Measurements from ENCODE around the gene SNX19.

The SNX19 gene

DNA sequence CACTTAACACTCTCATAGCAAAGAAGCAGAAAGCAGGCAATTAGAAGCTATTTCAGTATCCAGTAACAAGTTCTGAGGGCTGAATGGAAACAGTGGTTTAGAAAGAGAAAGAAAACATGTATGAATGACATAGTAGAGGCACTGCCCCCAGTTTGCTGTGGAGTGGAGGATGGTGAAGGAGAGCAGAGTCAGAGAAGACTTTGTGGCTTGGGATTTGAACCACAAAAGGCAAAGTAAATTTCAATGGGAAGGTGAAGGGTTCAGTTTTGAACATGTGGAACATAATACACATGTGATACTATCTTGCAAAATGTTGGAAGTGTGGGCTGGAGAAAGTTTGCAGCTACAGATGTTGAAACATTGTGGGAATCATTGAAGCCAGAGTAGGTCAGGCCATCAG is 81.4 kb downstream of the SNX19 start:
- DNase-seq, result no peak

DNA sequence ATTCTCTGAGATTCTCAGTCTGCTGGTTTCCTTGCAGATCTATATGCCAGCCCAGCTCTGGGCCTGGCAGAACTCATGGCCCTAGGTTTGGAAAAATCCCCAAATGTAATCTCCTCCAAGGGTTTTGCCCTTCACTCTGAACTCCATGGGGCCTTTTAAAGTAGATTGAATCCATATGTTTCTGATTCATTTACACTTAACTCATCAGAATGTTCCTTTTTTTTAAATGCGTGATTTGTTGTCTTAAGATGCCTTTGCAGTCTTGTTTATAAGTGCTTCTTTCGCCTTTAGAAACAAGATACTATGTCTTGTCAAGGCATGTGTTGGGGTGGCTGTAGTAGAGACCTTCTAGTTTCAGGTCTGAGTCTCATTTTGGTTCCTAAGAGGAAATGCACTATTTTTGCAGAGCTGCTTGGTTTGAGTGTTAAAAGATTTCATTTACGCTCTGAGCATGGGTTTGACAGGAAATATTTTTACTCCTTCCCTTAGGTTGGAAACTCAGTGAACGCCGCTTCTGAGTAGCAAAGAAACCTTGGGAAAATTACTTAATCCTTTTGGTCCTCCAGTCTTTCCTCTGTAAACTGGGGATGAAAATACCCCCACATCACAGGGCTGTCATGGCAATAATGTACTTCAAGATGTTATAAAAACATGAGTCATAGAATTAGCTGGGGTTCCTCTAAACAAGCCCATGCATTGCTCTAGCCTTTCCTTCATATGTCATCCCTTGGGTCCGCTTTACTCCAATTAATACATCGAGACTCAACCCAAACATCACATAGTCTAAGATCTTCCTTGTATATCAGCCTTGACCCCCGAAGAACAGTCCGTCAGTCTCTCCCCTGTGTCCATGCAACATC is 83.5 kb downstream of the SNX19 start:
- no peak for DNase-seq

DNA sequence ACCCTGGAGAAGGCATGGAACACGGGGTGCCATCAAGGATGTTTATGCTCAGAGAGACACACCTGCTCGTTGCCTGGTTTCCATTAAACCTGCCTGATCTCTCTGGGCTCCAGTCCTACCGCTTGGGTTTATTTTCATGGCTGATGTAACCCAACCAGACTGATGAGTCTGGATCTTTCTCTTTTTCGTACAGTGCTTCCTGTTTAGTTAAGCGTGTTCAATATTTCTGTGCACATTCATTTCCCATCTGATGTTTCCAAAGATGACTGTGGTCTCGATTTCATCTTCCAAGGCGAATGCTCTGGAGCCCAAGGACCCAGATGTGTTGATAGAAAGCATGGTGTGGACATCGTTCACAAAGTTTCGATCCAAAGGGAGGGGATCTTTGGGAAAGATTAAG is 84.3 kb downstream of the SNX19 start:
- DNase-seq, result no peak

DNA sequence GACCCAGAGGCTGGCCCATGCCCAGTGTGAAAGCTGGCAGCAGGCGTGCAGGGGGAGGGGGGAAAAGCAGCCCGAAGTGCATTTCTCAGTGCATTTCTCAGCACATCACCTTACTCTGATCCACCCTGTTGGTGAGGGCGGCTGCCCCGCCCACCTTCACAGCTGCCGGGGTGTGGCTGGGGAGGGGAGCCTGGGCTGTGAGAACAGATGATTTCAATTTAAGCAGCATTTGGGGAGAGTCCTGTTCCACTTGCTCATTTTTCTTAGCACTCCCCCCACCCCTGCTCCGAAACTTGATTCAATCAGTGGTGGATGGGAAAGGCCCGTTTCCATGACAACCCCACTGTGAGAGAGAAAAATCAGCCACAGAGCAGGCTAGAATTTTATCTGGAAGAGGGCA is 84.8 kb downstream of the SNX19 start:
- no peak for DNase-seq

DNA sequence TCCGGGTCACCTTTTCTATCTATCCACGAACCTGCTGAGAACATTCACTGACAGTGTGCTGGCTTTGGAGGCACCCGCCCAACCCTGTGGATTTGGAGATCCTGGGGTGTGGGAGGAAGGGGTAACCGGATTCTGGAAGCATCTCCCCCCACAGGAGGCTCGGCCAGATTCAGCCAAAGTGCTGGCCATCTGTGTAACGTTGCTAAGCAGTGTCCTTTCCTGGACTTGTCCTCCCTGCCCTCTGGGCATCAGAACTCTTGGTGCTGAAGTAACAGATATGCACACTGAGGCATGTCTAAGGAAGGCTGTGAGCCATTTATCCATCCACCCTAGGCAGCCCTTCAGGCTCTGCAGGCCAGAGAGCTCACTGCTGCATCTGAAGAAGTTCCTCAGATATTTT is 85.7 kb downstream of the SNX19 start:
- DNase-seq, result no peak

DNA sequence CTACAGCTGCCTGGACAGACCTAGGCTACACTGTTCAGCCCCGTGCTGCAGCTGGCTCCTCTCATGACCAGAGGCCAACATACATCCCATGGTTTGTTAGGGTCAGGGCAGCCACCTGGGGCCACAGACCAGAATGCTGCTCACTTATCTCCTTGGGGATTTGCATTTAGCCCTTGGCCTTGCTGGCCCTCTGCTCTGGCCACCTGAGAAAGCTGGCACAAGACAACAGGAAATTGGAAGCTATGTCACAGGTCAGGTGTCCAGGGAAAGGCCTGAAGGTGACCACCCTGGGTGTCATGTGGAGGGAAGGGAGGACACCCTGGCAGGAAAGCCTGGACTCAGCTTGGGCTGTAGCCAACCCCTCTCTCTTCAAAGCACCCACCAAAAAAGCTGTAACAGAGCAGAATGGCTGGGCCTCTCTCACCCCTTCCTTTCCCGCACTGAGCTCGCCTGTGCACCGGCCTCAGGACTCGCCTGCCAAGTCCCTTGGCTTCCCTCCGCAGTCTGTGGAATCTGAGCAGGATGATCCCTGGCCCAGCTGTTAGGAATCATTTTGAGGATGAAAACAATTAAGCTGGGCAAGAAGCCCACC is 86.3 kb downstream of the SNX19 start:
- DNase-seq, result no peak

DNA sequence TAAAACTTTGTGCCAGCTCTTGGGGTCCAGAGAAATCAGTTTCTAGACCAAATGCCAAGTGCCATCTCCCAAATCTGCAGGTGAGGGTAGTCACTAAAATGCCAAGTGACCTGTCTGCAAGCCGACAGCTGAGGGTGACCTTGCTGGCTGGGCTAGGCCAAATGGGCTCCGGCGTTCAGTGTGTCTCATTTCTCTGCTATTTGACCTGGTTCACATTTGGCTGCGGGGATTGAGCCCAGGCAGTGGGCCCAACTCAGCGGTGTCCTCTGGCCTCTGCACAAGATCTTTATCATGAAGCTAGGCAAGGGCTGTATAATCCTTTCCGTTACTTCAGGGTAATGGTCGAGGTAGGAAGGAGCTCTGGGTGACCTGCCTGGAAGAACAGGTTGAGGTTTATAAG is 87.5 kb downstream of the SNX19 start:
- DNase-seq, result no peak

DNA sequence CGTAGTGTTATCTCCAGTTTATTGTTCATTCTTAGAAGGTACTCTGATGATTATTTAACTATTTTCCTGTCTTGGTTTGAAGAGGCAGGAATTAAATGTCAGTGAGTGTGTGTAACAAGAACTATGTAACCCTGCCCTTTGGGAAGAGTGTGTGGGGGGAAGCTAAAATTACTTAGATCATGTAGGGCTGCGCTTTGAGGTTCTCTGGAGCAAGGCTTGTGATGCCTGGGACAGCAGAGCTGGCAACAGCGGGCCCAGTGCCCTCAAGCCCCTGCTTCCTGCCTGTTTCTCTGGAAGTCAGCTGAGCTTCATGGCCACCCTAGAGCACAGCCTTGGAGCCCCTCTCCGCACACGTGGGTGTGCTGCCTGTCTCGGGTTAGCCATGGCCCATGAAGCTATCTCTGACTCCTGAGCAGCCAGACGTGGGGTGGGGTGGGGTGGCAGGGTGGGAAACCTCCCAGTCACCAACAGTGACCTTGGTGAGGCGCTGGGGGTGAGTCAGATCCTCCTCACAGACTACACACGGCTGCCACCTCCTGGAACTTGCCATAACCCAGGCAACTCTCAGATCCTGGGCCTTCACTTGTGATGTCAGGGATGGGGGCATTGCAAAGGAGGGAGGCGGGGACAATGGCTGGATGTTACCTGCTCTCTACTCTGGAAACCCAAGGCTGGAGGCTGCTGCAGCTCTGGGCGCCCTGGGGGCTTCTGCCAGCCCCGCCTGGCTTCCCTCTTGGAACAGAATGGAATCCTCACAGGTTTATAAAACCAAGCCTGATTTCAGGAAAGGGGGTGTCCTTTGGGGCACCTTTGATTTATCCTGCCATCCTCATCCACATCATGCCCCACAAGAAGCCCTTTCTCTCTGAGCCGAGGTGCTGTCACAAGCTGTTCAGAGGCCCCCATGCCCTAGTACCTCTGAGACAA is 88.6 kb downstream of the SNX19 start:
- DNase-seq, result no peak

DNA sequence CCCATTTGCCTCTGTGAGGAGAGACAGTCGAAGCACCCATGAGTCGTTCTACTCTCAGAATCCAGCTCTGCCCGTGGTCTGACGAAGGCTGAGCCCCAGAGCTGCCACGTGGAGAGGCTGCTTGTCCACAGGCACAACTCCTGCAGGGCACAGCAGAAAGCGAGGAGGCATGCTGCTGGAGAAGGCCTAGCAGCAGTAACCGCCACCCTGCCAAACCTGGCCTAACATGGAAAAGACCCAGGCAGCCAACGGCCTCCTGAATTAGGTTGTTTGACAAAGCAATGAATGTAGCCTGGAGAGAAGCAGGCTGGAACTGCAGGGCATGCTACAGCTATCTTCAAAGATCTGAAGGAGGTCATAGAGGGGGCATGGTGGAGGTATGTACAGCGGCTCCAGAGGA is 89.7 kb downstream of the SNX19 start:
- DNase-seq, result no peak

DNA sequence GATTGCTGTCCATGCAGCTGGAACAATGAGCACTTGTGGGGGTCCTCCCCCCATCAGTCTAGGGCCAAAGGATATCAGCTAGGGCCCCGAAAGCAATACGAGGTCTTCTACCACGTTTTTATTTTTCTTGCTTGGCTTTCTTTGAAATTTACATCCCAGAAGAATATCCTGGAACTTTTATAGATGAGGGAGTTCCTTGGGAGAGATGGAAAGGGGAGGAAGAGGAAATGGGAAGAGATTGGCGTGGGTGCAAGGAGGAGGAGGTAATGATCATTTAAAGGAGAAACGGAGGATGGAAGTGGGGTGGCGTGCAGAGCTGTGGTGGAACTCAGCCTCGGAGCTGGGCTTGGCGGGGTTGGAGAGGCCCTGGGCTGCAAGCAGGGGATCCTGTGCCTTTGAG is 90.3 kb downstream of the SNX19 start:
- no peak for DNase-seq

DNA sequence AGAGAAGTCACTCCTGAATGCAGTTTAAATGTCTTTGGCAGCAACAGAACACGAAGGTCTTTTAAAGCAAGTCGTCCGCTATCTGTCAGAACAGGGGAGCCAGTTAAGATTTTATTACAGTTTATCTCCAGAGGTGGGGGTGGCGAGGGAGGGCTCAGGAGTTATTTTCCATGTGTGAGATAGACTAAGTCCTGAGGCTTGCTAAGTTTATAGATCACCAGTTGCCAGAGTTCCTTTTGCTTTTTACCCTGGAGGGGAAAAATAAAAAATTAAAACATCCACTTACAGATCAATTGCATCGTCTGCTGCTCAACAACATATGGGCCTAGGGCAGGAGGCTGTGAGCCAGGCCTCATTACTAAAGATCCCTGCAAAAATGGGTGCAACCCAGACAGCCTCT is 90.7 kb downstream of the SNX19 start:
- no peak for DNase-seq
